ENCODE measurements around the gene WDR62. TPM values are rescaled to one million over a fixed set of nuclear protein-coding genes. Genes with fewer than 3 reads are reported as not detected.

WDR62 gene
- total and polyA plus RNA-seq, 2 of the 8 experiments (the other 6 are each of a cell fraction or from before 2014, with no cell fraction given), result 28.2 to 39.5 TPM

DNA sequence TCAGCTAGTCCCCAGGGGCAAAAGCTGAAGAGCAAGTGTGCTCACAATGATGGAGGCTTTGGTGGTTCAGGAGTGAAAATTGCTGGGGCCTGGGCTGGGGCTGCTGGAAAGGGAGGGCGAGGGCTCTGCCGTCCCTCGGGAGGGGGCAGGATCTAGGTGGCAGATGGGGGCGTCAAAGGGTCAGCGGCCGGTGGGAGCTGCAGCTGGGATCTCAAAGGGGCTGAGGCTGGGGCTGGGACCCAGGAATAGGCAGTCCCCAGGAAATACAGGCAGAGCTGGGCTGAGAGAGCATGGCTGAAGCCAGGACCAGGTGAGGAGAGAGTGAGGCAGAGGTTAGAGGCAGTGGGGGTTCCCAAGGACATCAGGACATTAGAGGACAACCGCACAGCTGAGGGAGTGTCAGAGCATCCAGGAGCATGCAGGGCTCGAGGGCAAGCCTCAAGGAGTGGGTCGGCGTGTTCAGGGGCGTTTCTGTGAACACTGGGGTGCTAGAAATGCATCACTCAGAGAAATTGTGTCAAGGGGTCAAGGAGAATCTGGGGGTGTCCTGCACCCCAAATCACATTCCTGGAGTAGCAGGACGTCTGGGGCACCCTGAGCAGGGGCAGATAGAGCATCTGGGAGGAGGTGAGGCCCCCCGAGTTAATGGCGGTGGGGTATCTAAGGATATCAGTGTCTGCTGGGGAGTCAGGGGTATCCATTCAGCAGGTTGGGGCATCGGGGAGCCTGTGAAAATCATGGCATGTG is 44.9 kb upstream of the WDR62 start (continued):
- TF ChIP-seq, protein P1, sequence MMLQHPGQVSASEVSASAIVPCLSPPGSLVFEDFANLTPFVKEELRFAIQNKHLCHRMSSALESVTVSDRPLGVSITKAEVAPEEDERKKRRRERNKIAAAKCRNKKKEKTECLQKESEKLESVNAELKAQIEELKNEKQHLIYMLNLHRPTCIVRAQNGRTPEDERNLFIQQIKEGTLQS (IDR thresholded peaks at IDR 0.05; ENCODE audit: insufficient read depth, low read depth, low read length), result no peak
- TF ChIP-seq CHD1 (IDR thresholded peaks at IDR 0.05; ENCODE audit: low read depth, low read length), result no peak
